Right lobe of liver (tissue), 4 donors: ENCODE results near the gene QPCT.

Source experiments
- CTCF ChIP-seq, 4 donors: fragments of 200-600 bp in 3 of 4; fragments of 450-650 bp in 1 of 4; IDR thresholded peaks; one replicate each; pipeline versions ENCODE4 v1.5.1 to v1.8.0; 2016 to 2022; ENCODE audit warnings: antibody characterized with exemption in 4 of 4, mild to moderate bottlenecking in 2 of 4
- POLR2A ChIP-seq: fragments of 450-650 bp; IDR thresholded peaks from one replicate; pipeline ENCODE4 v1.6.1; 2017; ENCODE audit warnings: antibody characterized with exemption, mild to moderate bottlenecking
- donor health status: DM: no; HTN: no; CAD: no.
- donor health status: DM: no; HTN: no; CAD: no.
- donor health status: DM: no; HTN: yes; CAD: no.

GRCh38 chr2:37378411-37378810 is 34.0 kb downstream of the QPCT start:
- TF ChIP-seq CTCF (IDR thresholded peaks at IDR 0.05), result no peak
- no peak for TF ChIP-seq POLR2A
